ENCODE data around the gene PACRG. TPM values are rescaled to one million over a fixed set of nuclear protein-coding genes. Genes with fewer than 3 reads are reported as not detected.

Gene PACRG
- total and polyA plus RNA-seq, 10 of the 15 experiments (the other 5 are each of a cell fraction or from before 2014, with no cell fraction given) = not detected

GRCh38 chr6:163019926-163020325 is 292.2 kb downstream of the PACRG start:
- Histone ChIP-seq H3K9me3 (replicated peaks; ENCODE audit: control insufficient read depth, insufficient read depth, low read length) (no peaks in the 10 kb centered on the region), H3K36me3 (ENCODE audit: control insufficient read depth in 2 of 2, insufficient read depth in 2 of 2, low read length in 1 of 2) (no peaks in the 10 kb centered on the region), H3K4me3 (no peak overlapping the region), H2AFZ (ENCODE audit: control insufficient read depth, low read depth, low read length) (no peak overlapping the region), H3K4me1 (ENCODE audit: control insufficient read depth, insufficient read depth, low read length) (no peaks in the 10 kb centered on the region), H3K9ac (ENCODE audit: control insufficient read depth, insufficient read depth, low read length) (no peak overlapping the region), H4K20me1 (ENCODE audit: control insufficient read depth, insufficient read depth) (no peaks in the 10 kb centered on the region), H3K27me3 (replicated peaks in 1 of 2; ENCODE audit: control insufficient read depth in 2 of 2, insufficient read depth in 2 of 2, low read length in 1 of 2) (no peaks in the 10 kb centered on the region), H3K79me2 (ENCODE audit: control insufficient read depth, insufficient read depth, low read length) (no peaks in the 10 kb centered on the region), H3K4me2 (ENCODE audit: control insufficient read depth, insufficient read depth) (no peak overlapping the region), H3K27ac (ENCODE audit: control insufficient read depth, insufficient read depth) (no peak overlapping the region)
- CTCF ChIA-PET = no interaction called here
- WGBS (ENCODE audit: insufficient coverage, insufficient replicate concordance, low lambda C conversion rate, missing lambda C conversion rate) = 12% methylated on average over 3 of the region's 3 CpGs
- ATAC-seq = no peak
- BruUV-seq (replicated peaks) = no TSS peak
- RAD21 ChIA-PET (ENCODE audit: unreplicated experiment) = no interaction called here
- POLR2A ChIA-PET = no interaction called here
- intact Hi-C loops (cut with micrococcal nuclease; ENCODE audit: unreplicated experiment) = no loop called here
- FAIRE-seq = no peak
- SMC1A ChIA-PET (ENCODE audit: uncharacterized antibody, unreplicated experiment) = no interaction called here
- in situ Hi-C loops (cut with MboI) = no loop called here
- no peak for DNase-seq (ENCODE audit: low read depth, low spot score)
- TF ChIP-seq MEF2A (IDR thresholded peaks at IDR 0.05; ENCODE audit: insufficient read depth, low read depth, low read length) = no peak
- no peak for TF ChIP-seq FOXK2 (IDR thresholded peaks at IDR 0.05)
- TF ChIP-seq ZSCAN29 (IDR thresholded peaks at IDR 0.05) = no peak
- TF ChIP-seq BCL3 (IDR thresholded peaks at IDR 0.05; ENCODE audit: borderline replicate concordance, insufficient read depth, low read depth, low read length, poor library complexity, severe bottlenecking) = no peak
- no peak for TF ChIP-seq EGR1 (IDR thresholded peaks at IDR 0.05; ENCODE audit: borderline replicate concordance in 1 of 2, low read depth in 2 of 2, low read length in 2 of 2)
- no peak for TF ChIP-seq HCFC1 (IDR thresholded peaks at IDR 0.05; ENCODE audit: low read length)
- TF ChIP-seq POLR2AphosphoS5 (IDR thresholded peaks at IDR 0.05; ENCODE audit: low read length) = no peak
- TF ChIP-seq STAT3 (IDR thresholded peaks at IDR 0.05; ENCODE audit: low read depth, low read length) = no peak
- TF ChIP-seq NFIC (IDR thresholded peaks at IDR 0.05; ENCODE audit: low read depth, low read length) = no peak
- no peak for TF ChIP-seq TCF12 (IDR thresholded peaks at IDR 0.05; ENCODE audit: low read depth, low read length)
- no peak for TF ChIP-seq SREBF2 (IDR thresholded peaks at IDR 0.05; ENCODE audit: low read length)
- TF ChIP-seq GATAD2B (conservative IDR thresholded peaks at IDR 0.05; ENCODE audit: low read depth) = no peak
- no peak for TF ChIP-seq NR2C2 (IDR thresholded peaks at IDR 0.05; ENCODE audit: borderline replicate concordance, control insufficient read depth, insufficient read length, low read depth)
- TF ChIP-seq PRDM15 (CRISPR knock-in tag; IDR thresholded peaks at IDR 0.05) = no peak
- no peak for TF ChIP-seq IKZF2 (IDR thresholded peaks at IDR 0.05)
- TF ChIP-seq ELK1 (IDR thresholded peaks at IDR 0.05; ENCODE audit: low read depth, low read length) = no peak
- no peak for TF ChIP-seq SIX5 (IDR thresholded peaks at IDR 0.05; ENCODE audit: low read depth, low read length, severe bottlenecking)
- TF ChIP-seq WRNIP1 (IDR thresholded peaks at IDR 0.05; ENCODE audit: borderline replicate concordance, low read depth, low read length) = no peak
- no peak for TF ChIP-seq TCF7 (IDR thresholded peaks at IDR 0.05; ENCODE audit: borderline replicate concordance)
- no peak for TF ChIP-seq CREB1 (IDR thresholded peaks at IDR 0.05; ENCODE audit: low read depth)
